SK-MEL-5 (cell line): ENCODE data around the gene EPG5. TPM values are rescaled to one million over a fixed set of nuclear protein-coding genes. Genes with fewer than 3 reads are reported as not detected.
A peak's percentile ranks its signal among the peaks of the same experiment; 100 is the strongest.

ENCODE experiments used
- DNase-seq: peaks from one replicate; pipeline ENCODE4 v3.0.0-alpha.2; 2016; ENCODE audit warnings: low read depth, low spot score
- in situ Hi-C: cut with HindIII; loops from 2 replicates; pipeline ENCODE4 v1.10.0; 2016; ENCODE audit warnings: low sequenced_read_pairs, high pct_unique_total_duplicates, low pct_unique_long_range_greater_than_20kb
- total RNA-seq: library from RNA; depleted of rRNA; stranded (reverse); fragments of >200 nt; shearing (Covaris generic); gene quantifications from 2 replicates; pipeline ENCODE4 v1.2.3, GENCODE V29; 2014

Gene EPG5
- total RNA-seq, 1 experiment from 2014 or later = 27.4 TPM

DNA sequence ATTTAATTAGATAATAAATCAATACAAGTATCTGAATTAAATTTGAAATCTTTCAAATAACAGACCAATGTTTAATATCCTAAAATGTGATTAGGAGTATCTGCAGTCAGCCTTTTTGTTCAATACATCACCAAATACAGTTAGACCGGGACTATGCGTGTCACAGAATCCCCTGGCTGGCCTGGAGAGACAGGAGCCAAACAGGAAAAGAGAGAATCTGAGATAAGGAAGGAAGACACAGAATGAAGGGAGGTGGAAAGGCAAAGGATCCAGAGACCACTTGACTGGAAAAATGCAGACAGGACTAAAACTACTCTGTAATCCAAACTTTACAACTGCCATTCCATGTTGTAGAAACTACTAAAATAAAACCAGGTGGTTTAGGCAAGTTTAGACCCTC, 75.3 kb downstream of the EPG5 start:
- DNase-seq = no peak
- in situ Hi-C loops = no loop called here

DNA sequence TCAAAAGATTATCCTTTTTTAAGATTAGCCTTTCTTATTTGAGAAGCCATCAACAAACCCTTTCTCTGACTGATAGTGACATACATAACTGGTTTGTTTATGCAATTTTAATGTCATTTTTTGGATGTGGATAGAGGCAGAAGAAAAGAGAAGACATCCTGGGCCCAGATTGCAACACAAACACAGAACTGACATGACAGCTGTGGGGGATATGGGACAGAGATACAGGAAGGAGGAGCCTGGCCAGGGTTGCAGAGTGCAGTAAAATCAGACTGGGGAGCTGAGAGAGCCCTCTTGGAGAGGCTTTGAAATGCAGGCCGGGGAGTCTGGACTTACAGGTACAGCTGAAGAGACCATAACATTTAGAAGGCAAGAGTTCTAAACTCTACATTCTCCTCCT, 76.5 kb downstream of the EPG5 start:
- no peak for DNase-seq
- in situ Hi-C loops = no loop called here

DNA sequence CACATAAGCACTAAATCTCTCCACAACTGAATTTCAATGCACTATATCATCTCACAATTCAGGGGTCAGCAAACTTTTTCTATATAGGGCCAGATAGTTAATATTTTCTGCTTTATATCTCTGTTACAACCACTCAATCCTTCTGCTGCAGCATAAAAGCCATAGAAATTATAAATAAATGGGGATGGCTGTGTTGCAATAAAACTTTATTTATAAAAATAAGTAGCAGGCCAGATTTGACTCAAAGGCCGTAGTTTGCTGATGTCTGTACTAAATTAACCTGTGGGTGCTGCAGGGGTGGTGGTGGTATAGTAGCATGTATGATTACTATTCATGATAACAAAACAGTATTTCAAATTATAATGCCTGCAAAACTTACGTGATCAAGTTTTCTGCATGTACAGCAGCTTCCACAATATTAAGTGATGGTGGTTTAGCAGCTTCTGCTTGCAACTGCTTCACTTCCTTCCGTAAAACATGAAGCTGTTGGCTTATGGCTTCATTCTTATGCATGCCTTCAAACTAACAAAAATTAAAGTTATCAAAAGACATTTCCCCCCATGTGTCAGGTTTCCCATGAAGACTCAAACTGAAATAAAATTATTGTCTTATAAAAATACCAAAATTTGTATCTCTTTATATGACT, 77.6 kb downstream of the EPG5 start:
- in situ Hi-C loops = no loop called here
- no peak for DNase-seq

DNA sequence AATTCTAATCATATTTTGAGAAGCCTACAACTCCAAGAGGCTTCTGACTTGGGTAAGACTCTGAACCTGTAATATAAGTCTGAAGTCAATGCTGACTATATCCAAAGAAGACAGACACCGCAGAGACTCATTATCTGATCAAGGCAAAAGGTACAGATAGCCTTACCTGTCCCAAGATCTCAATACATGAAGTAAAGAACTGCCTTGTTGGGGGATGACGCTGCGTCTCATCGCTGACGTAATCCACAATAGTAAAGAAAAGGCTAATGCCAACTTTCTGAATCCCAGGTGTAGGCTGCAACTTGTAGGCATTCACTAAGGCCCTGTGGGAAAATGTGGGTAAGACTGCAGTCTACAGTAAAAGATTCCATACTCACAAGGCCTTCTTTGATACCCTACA, 79.5 kb downstream of the EPG5 start:
- in situ Hi-C loops = no loop called here
- DNase-seq = no peak

DNA sequence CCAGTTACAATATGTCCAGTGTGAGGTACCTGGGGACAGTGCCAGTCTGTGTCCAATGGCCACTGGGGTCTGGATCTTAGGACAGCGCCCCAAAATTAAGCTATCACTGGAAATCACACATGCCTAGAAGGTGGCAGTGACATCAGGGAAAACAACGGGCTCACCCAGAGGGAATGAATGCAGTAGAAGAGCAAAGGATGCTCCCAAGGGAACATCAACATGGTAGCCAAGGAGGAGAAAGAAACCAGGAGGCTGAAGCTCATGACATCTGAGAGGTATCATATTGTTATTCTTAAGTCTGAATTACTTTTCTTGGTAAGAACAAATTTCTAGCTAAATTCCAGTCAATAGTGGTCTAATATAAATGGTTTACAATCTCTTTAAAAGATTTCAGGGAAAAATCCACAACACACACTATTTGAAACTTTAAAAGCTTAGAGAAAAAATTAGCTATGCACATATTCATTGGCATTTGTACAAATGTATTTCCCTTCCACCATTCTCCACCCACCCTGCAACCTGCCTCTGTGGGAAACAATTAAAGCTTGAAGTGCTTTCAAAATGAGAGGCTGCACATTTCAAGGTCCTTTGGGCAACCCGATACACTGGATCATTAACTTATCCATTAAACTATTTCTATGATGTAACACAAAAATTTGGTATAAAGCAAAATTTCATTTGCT, 86.1 kb downstream of the EPG5 start:
- in situ Hi-C loops = no loop called here
- DNase-seq = no peak

DNA sequence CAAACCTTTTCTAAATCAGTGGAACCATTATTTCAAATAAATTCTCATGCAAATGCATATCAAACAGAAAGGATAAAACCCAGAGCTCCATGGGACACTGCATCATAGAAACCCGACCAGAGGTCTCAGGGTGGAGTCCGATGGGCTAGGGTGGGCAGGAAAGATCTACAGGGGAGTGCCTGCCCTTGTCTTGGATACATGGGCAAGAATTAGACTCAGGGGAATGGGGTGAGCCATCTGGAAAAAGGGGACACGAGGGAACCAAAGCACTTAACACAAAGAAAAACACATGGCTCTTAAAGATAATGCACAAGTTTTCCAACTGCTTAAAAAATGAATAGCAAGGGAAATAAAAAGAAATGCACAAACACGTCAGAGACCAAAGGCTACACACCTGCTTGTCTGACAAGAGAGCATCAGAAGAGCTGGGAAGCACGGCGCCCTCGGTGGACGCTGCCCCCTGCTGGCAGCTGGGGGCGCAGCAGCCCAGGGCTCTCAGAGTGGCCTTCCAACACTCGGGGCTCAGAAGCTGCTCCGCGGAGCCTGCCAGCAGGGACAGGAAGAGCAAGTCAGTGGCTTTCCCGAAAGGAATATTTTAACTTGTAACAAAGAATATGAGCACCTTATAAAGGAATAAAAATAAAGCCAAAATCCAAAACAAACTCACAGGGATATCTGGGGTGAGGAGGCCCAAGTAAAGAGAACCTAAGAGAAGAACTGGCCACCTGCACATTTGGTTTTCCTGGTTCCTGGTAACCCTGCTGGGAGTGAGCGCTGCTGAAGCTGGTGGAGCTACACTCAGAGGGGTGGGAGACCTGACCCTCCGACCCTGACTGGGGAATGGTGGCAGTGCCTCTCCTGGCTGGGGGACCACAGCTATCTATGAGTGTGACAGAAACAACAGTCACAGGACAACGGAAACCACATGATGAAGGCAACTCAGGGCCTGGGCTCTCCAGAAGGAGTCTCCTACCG, 87.2 kb downstream of the EPG5 start:
- in situ Hi-C loops = no loop called here
- DNase-seq = peak; percentile 63

DNA sequence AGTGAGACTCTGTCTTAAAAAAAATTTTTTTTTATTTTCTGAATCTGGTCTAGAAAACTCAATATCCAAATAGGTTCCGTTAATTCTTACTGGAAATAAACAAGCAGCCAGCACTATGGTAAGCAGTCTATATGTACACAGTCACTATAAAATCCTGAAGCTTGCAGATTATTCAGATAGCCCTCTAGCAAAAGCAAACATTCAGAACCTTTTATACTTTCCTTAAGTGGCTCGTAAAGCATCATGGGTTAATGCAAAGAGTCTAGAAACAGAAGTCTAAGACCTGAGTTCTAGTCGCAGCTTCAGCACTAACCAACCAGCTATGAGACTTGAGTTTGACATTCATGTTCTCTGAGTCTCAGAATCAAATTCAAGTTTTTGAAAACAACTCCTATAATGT, 89.7 kb downstream of the EPG5 start:
- in situ Hi-C loops = no loop called here
- DNase-seq = no peak

DNA sequence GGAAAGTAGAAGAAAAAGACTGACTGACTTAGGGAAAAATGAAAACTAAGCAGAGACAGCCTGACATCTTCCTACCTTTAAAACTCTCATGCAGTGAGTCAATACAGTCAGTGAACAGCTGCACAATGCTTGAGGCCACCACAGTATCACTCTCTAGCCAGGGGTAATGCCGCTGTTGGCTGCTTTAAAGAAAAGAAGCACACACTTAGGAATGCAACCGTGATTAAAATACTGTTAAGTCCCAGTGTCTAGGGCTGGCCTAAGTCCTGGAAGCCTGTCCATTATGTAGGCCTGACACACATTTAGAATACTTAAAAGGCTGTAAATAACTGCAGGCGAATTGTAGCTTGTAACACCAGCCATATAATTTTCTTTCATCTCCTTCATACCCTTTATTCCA, 91.0 kb downstream of the EPG5 start:
- in situ Hi-C loops = no loop called here
- no peak for DNase-seq

DNA sequence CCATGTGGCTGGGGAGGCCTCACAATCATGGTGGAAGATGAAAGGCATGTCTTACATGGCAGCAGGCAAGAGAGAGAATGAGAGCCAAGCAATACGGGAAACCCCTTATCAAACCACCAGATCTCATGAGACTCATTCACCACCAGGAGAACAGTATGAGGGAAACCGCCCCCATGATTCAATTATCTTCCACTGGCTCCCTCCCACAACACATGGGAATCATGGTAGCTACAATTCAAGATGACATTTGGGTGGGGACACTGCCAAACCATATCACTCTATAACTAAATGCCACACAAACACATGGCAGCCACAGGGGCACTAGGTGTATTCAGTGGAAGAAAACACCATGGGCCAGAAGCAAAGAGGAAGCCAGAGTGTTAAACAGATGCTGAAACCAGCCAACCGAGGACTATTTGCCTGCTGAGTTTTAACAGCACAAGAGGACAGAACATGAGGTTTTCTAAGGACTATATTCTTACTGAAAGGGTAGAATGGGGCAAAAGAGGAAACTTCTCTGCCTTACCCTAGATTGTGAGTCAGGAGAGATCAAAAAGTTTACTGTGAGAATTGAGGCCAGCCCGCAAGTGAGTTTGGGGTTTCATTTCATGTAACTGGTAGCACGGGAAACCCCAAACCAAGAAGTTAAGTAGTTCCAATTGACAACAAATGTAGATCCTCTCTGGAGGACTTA, 92.5 kb downstream of the EPG5 start:
- in situ Hi-C loops = no loop called here
- peak; percentile 12 for DNase-seq

DNA sequence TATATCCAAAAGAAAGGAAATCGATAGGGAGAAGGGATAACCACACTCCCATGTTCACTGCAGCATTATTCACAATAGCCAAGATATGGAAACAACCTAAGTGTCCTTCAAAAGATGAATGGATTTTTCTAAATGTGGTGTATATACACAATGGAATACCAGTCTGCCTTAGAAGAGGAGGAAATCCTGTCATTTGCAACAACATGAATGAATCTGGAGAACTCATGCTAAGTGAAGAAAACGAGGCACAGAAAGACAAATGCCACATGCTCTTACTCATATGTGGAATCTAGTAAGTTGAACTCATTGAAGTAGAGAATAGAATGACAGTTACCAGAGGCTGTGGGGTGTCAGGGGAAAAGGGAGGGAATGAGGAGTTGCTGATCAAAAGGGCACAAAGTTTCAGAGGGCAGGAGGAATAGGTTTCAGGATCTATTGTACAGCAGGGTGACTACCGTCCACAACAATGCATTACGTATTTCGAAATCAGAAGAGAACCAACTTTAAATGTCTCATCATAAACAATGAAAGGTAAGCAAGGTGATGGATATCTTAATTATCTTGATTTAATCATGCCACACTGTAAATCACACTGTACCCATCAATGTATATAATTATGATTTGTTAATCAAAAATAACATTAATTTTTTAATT, 95.6 kb downstream of the EPG5 start:
- in situ Hi-C loops = no loop called here
- no peak for DNase-seq

DNA sequence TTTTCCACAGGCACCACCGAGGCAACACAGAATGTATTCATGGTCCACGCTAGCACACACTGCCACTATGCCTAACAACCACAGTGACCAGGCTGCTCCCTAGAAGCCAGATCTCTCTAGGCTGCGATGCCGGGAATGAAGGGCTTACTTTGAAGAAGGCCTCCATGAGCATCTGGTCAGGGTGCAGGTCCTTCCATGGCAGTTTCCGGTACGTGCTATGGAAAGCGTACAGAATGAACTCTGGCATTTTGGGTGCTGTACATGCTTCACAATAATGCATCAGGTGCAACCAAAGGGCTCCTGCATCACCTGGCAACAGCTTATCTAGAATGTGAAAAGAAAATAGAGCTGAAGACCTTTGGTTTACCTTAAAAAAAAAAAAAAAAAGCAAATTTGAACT, 96.7 kb downstream of the EPG5 start:
- no peak for DNase-seq
- in situ Hi-C loops = no loop called here

DNA sequence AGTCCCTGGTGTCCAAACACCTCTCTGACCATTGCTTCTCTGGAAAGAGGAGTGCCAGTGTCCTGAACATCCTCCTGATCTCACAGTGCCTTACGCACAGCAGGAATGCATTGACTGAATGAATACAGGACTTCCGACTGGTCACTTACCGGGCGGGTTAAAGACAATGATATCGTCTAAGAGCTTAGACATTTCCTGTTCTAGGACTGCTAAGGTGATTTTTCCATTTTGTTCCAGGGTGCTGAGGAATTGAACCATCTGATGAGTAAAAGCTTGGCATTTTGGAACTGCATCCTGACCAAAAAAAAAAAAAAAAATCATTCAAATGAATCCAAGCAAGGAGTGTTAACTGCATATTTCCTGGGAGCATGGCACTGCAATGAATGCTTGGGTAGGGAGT, 101.7 kb downstream of the EPG5 start:
- in situ Hi-C loops = no loop called here
- DNase-seq = no peak

DNA sequence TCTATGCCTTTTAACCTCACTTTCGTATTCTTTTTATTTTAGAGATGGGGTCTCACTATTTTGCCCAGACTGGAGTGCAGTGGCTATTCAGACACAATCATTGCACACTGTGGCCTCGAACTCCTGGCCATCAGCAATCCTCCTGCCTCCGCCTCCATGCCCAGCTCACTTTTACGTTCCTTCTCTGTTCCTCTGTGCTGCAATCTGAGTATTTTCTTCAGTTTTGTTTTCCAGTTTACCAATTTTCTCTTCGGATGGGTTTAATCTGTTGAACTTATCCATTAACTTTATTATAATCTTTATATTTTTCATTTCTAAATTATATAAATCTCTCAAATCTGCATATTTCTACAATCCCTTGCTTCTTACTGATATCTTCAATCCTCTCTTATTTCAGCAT, 103.0 kb downstream of the EPG5 start:
- in situ Hi-C loops = no loop called here

DNA sequence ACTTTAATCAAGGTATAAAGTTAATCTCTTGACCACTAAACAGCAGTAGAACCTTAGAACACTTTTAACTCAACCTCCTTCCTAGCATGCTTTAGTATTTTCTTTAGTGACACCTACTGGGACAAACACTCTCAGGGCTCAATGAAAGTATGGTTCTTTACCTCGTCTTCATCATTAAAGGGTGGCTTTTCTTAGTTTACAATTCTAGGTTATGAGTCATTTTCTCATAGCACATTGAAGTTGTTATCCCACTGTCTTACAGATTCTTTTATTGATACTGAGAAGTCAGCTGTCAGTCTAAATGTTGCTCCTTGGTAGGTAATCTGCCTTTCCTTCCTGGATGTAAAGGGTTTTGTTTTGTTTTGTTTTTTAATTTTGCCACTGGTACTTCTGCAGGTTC, 103.7 kb downstream of the EPG5 start:
- no peak for DNase-seq

More for the DNA sequence above, 103.0 kb downstream of the EPG5 start:
- DNase-seq = no peak

DNA sequence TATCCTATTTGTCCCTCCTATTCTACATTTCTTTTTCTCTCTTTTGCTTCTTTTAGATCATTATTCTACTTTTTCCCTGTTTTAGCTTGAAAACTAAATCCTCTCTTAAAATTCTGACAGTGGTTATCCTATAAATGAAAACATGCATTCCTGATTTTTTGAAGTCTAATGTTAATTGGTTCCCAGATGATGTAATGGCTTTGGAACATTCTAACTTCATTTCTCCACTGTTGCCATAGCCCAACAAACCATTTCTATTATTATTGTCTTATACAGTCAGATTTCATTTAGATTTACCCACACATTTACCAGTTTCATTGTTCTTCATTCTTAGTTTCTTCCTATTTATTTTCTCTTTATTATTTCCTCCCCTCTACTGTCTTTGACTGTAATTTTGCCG, 105.2 kb downstream of the EPG5 start:
- in situ Hi-C loops = no loop called here
- DNase-seq = no peak

More for the DNA sequence above, 103.7 kb downstream of the EPG5 start:
- in situ Hi-C loops = no loop called here

DNA sequence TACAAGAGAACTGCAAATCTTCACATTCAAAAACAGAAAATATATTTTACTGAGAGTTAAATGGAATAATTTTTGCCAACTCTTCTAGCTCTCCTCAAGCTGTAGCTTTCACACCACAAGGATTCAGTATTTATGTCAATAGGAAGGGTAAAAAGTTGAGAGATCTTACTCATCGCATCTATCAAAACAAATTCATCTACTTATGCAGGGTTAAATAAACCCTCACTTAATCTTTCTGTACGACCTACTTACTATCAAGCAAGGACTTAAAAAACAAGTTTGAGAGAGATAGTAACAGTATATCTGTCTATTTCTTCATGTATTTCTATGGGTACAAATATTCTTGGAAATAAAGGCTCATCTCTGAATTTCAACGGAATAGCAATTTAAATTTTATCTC, 106.2 kb downstream of the EPG5 start:
- DNase-seq = no peak
- in situ Hi-C loops = no loop called here

DNA sequence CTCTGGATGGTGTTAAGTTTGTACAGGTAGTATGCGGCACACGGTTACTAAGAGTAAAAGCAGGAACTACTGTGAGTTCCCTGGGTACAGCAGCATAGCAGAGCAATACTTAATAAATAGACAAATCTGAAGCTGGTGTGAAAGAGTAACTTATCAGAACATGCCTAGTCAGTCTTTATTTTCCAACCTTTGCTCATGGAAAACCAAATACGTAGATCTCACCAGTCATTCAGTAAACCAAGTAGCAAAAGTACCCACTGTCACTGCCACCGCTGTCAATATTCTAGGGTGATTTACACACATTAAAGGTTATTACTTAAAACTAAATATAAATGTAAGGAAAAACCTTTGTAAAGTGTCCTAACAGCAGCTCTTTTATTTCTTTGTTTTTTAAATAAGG, 106.6 kb downstream of the EPG5 start:
- no peak for DNase-seq
- in situ Hi-C loops = no loop called here
